NCI-H446 (cell line): ENCODE data around the gene MDGA2.

ENCODE experiments used
- DNase-seq, 2 experiments: peaks; one replicate each; lab custom pipeline; 2025; lab: John Stamatoyannopoulos, UW

The MDGA2 gene

DNA sequence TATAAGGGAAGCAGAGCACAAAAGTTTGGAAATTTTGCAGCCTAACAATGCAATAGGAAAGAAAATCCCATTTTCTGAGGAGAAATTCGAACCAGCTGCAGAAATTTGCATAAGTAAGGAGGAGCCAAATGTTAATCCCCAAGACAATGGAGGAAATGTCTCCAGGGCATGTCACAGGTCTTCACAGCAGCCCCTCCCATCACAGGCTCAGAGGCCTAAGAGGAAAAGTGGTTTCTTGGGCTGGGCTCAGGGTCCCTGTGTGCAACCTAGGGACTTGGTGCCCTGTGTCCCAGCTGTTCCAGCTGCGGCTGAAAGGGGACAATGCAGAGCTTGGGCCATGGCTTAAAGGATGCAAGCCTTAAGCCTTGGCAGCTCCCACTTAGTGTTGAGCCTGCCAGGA lies 190.0 kb downstream of the MDGA2 start:
- no peak for DNase-seq

DNA sequence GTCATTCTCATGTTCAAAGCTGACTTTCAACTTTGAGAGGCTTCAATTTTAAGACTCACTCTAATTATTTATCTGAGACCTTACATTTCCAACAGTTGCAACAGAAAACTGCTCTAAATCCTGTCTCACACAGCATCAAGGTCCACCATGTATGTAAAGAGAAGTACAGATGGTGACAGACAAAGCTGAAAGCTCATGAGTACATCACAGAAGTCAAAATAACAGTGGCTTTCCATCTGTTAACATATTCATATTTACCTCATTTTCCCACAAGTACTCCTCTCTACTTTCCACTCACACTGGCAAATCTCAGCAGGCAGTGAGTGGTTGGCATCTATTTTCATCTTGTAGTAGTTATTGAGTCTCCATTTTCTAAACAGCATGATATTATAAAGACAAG lies 192.0 kb downstream of the MDGA2 start:
- no peak for DNase-seq

DNA sequence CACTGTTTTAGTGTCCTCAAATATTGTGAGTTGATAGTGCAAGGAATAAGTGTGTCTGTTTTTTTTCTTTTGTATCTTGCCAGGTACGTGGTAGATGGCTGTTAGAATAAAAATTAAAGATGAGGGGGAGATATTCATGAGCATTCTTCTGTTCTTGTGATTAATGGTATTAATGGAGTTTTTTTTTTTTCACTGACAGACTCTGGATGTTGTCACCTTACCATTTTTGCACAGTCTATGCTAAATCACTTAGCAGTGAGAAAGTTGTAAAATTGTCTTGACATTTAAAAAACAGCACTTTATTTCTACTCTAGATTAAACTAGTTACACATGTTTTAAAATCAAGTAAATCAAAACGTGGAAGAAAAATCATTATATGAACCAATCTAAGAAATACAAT lies 204.3 kb downstream of the MDGA2 start:
- no peak for DNase-seq

DNA sequence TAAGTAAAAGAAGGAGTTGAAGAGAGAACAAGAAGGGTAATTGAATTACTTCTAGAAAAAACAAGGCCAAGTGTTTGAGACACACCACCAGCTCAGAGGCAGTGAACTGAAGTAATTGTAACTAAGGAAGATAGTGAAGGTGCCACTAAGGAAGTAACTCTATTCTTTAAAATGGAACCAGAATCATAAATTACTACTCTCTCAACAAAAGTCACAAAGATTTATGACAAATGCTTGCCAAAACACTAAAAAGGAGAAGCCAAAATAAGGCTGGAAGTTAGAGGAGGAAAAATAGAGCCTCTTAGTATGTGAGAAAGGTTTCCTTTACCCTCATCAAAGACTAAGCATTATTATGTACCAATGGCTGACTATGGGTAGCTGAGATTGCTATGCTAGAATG lies 208.5 kb downstream of the MDGA2 start:
- no peak for DNase-seq

DNA sequence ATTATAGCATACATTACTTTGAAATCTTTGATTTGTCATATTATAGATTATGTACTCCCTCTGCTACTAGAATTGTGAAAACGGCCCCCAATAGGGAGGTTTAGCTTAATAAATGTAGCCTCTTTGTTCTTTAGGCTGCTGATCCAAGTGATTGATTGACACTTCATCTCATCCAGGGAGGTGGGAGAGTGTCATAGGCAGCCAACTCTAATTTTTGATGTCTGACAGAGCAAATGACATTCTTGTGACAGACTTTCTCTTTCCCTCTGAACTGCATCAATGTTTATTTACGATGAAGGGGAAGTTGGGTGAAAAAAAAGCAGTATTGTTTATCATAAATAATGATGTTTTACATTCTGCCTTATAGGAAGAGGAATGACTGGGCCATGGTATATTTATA lies 221.4 kb downstream of the MDGA2 start:
- DNase-seq, result no peak

DNA sequence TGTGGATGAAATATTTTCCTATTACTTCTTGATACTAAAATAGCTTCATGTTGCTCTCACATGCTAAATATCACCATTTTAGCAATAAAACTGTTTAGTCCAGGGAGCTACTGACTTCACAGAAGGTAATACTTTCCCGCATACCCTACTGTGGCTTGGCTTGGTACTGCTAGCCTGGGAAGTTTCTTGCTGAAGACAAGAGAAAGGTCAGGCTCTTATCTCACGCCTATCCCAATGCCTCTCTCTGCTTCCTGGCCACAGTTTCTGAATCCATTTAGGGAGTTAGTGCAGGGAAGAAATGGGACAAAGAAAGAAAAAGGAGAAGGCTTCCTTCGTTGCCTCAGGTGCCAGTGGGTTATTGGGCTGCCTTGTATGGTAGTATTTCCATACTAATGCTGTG lies 228.3 kb downstream of the MDGA2 start:
- no peak for DNase-seq

DNA sequence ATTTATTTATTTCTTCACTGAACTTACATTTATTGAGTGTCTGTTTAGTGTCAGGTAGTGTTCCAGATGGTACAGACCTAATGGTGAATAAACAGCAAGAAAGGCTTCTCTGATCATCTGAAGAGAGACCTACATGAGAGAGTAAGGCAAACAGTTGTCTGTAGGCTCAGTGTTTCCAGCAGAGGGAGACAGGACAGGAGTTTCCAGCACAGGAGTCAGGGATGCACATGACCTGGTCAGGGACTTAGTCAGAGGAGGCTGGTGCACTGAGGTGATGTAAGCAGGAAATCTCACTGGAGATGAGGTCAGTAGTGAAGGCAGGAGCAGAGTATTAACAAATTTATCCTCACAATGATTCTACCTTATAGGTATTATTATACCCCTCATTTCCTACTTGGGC lies 233.2 kb downstream of the MDGA2 start:
- no peak for DNase-seq

DNA sequence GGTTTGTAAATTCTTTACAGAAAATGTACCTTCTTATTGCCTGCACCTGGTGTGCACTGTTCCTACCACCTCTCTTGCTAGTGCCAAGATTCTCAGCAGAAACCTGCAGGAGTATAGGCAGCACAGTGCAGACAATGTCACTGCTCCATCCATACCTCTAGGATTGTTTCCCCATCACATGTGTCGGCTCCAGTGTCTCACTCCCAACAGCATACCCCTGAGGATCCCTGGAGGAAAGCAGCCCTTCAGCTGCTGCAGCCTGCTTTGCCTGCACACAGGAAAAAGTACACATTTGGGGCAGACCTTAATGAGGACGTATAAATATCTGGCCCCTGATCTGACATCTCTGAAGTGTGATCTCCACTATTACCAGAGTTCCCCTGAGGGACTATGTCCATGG lies 235.5 kb downstream of the MDGA2 start:
- no peak for DNase-seq

DNA sequence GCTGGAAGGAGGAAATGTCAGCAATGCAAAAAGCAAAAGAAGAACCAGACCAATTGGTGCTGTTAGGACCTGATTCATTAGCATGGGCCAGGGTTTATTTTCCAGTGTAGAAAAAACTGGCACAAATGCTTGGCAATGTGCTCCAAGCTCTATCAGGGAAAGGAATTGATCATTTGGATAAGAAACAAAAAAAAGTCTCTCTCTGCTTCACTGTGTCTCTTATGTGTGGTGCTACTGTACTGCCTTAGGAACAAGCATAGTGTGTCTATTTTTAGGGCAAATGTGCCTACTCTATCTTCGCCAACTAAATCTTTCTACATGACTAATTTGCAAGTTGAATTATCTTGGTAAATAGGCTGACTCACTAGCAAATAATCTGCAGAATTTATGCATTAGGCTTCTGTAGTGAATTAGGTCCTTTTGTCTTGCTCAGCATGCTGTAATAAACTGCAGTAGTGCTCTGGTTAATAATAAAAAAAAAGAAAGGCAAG lies 236.7 kb downstream of the MDGA2 start:
- DNase-seq, result peak in 1 of 2 experiments; percentile 18

DNA sequence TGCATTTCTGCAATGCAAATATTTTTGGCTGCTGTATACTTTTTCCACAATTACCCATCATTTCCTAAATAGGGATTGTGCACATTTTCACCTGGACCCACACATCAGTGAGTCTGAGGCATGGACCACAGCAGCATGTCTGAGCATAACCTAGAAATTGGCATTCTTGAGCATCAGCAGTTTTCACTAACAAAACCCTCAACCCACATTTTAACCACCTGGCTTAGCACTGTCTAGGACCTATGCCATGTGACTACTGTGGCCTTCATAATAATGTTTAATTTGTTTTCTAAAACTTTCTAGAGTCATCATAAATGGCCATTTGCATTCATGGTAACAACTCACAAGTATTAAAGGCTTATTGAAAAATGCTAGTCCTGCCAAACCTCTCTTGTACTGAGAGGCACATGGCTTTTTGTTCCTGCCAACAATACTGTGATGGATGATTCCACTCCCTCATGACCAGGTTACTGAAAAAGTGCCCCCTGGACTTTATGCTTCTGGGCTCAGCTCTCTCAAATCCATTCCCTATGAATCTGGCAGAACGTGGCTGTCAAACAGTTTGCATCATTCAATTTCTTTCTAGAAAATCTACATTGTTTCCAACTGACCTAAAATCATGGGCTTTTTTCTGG lies 240.0 kb downstream of the MDGA2 start:
- no peak for DNase-seq

DNA sequence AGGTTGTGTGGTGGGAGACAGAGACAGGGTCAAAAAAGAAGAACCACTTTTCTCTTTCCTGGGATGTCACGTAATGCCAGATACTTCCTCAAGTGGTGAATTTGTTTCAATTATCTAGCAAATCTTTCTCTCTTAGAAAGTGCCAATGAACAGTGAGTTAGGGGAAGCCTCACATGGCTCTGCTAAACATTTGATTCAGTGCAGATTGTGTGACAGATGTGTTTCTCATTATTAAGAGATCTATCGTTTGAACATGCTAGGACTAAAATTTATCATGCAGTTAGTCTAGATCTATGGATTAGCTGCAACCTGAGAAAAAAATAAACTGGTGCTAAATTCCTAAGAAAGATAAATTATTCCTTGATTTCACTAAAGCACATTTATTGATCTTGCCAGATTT lies 247.8 kb downstream of the MDGA2 start:
- DNase-seq, result no peak

DNA sequence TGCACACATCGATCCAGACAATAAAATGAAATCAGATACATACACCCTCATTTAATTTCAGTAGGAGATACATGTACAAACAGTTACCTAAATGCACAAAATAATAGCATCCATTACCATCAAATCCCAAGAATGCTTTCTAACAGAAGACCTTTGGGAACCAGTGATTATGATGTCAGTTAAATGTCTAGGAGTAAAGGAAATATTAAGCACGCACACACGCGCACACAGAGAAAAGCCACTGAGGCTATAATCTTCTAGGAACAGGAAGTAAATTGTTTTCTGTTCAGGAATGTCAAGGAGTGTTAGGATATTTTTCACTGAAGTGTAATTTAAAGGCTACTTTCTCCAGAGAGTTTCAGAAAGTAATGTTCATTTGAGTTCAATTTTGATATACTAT lies 250.1 kb downstream of the MDGA2 start:
- no peak for DNase-seq

DNA sequence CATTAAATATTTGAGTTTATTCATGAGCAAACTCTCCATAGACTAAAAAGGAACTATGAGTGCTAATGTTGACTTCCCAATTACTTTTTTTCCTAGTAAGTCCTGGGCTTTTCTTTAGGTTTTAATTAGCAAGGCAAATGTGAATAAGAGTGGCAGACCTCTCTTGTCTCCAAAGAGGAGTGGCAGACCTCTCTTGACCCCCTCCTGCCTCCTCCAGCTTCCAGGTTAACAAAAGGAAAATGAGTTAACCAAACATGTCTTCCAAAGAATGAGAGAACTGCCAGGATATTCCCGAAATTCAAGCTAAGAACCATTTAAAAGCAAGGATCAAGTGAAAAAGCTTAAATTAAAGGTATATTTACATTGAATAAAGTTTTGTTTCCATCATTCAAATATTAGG lies 253.2 kb downstream of the MDGA2 start:
- no peak for DNase-seq

DNA sequence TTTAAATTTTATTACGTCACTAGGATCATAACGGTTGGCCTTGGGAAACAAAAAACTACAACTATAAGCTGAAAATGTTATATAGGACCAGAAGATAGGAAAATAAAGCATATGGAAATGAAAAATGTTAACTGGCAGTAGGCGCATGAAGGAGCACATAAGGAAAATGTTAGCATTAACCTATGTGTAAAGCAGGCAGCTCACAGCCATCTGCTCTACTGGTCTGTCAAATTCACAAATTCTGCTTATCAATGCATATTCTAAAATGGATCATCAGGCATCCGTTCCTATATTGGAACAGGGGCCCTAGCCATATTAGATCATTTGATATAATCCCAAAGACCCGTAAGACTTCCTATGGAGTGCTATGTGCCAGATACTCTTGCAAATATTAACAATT lies 263.9 kb downstream of the MDGA2 start:
- no peak for DNase-seq

DNA sequence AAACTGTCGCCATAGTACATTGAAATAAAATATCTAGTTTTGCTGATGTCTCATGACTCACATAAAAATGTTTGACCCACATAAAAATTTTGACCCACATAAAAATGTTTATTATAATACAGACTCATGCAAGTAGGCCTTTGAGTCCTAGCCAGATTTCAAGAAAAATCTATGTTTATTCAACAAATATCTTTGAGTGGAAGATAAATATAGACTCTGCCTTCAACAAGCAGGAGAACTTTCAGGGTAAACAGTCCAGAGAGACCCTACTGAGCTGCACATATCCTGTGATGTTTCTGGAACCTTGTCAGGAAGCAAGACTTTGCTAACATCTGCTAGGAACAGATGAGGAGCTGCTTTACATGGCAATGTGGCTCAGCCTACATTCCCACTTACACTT lies 283.1 kb downstream of the MDGA2 start:
- DNase-seq, result no peak

DNA sequence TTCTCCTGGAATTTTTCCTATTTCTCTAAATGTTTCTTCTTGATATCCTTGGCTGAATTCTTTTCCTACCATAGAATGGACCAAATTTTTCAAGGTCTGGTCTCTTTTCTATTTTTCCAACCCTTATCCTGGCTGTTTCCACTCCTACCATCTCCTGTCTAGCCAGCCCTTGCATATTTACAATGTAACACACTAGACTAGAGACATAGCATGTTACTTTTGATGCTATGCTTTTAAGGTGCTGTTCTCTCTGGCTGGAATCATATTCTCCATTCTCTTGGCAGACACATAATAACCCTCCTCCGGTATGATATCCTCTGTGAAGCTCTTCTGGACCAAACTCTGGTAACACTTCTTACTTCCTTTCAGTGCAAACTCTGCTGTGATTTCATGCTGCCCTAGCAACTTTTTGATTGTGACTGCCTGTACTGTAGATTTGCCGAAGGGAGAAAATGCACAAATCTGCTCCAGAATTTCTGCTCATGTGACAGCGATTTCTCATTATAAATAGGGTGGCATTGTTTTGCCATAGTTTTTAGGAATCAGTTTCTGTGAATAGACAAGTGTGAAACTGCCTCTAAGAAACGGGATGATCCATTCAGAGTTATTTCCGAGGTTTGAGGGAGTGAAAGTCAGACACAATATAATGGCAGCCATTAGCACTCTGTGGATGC lies 284.4 kb downstream of the MDGA2 start:
- no peak for DNase-seq

DNA sequence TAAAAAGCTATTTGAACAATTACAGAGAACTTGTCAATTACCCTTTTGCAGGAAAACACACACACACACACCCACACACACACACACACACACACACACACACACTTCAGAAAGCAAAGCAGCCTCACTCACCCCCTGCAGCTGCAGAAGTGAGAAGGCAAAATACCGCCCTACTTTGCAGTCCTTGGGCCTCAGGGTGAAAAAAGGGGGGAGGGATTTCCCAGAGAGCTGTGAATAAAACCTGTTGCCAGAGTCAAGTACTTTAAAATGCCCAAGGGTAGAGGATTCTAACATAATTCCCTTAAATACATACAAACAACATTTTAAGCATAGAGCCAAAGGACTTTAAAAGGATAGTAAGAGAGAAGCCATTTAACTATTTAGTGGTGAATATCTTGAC lies 285.9 kb downstream of the MDGA2 start:
- no peak for DNase-seq

DNA sequence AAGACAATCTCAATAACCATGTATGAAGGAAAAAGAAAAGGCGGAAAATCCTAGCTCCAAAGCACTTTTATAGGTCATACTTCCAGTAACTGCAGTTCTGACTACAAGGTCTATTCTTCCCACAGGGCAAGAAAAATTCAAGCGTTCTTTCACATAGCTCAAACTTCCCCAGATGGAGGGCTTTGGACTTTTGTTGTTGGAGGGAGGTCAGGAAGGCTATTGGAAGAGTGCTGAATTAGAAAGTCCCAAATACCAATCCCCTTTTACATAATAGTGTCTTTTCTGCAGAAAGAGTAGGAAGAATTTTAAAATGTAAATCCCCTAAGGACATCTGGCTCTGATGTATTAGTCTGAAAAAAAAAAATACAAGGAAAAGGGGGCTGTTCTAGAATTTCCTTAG lies 309.4 kb downstream of the MDGA2 start:
- no peak for DNase-seq

DNA sequence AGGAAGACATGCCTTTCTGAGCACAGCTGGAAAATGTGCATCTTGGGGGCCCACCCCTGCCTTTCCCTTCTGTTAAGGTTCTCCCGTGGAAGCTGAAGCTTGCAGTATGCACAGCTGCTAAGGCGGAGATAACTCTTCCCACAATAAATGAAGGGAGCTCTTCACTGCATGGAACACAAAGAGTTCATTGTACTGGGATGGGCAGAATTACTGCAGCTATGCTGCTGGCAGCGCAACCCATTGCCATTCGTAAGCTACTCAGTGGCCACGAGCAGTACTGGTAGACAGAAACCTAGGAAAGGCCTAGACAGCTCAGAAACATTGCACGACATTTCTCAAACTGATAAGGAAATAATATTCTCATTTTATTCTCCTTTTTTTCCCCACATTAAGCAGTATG lies 310.2 kb downstream of the MDGA2 start:
- no peak for DNase-seq

DNA sequence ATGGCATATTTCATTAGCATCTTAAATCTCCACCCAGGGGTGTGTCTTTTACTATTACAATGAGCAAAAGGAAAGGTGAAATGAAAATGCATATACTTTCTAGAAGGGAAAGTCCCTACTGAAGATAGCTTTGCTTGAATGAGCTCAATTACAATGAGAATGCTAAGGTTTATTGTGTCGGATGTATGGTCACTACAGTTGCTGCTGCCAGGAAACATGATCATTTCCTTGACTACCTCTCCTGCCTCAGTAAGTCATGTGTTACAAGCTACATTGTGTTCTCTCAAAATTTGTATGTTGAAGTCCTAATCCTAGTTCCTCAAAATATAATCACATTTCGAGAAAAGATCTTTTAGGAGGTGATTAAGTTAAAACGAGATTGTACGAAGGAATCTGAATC lies 322.2 kb downstream of the MDGA2 start:
- DNase-seq, result no peak

DNA sequence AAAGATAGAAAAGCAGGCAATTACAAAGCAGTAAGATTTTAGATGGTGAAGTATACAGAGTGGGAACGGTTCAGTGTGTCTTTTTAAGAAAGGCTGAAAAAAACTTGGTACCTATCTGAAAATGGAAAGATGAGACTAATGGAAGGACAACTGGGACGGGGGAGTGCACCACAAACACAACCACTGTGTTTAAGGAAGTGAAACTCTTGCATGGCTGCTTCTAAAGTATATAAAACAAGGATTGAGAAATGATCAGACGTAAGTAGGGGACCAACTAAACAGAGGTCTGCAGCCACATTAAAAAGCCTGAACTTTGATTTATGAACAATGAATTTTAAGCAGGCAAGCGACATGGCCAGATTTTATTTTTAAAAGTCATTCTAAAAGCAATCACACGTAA lies 328.6 kb downstream of the MDGA2 start:
- DNase-seq, result no peak

DNA sequence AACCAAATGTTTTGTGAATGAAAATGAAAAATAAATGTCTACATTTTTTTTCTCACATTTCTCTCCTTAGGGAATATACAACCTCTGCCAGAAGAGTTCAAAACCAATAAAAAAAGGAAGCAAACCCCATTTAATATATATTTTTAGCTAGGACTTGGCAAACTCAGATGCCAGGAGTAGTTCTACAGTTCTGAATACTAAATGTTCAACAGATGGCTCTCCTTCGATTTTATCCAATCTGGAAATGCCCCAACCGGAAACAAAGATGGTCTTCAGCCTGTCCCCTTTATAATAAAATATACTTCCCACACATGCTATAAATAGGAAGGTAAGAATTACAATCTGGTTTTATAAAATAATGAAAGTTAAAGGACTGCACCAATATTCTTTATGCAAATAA lies 330.4 kb downstream of the MDGA2 start:
- no peak for DNase-seq

DNA sequence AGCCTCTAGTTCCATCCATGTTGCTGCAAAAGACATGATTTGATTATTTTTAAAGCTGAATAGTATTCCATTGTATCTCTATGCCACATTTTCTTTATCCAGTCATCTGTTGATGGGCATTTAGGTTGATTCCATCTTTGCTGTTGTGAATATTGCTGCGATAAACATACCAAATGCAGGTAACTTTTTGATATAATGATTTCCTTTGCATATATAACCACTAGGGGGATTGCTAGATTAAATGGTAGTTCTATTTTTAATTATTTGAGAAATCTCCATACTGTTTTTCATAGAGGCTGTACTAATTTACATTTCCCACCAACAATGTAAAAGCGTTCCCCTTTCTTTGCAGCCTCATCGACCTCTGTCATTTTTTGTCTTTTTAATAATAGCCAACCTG lies 342.5 kb downstream of the MDGA2 start:
- DNase-seq, result no peak

DNA sequence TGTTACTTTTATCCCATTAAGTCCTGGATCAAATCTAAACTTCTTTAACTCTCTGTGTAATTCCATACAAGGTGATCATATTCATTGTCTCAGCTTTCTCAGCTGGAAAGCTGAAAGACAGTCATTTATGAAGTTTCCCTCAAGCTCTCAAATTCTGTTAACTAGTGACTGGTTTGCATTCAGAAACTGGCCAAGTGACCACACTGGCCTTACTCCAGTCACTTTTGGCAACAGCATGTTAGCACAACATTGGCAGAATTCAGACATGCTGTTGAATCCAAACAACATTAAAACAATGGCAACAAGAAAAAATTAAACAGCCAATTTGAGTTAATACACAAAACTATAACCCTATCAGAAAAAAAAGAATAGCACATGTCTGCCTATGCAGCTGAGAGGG lies 343.3 kb downstream of the MDGA2 start:
- DNase-seq, result no peak
